CD4-positive, alpha-beta T cell (primary cell): Measurements from ENCODE around the gene UNKL. TPM values are rescaled to one million over a fixed set of nuclear protein-coding genes. Genes with fewer than 3 reads are reported as not detected.

Experiments
- ATAC-seq: fragments of 200-7000 bp; cut with Tn5 transposase; one replicate; pipeline ENCODE4 v1.10.0; 2022; ENCODE audit warnings: mild to moderate bottlenecking; ENCODE audit not compliant: poor library complexity
- CTCF ChIA-PET: fragments of 350-600 bp; sonication (Branson Sonifier 250); formaldehyde crosslinking; loops from one replicate; lab custom pipeline; 2021; ENCODE audit warnings: antibody characterized with exemption, inconsistent platforms; lab: Charles Lee
- POLR2A ChIA-PET: fragments of 350-600 bp; sonication (Branson Sonifier 250); formaldehyde crosslinking; loops from one replicate; lab custom pipeline; 2021; ENCODE audit warnings: antibody characterized with exemption, inconsistent platforms; lab: Charles Lee
- DNase-seq, 14 experiments: peaks; one replicate each; pipeline ENCODE4 v3.0.0-alpha.2; 2013 to 2020; ENCODE audit warnings: mixed read lengths in 2 of 14
- H3K27ac ChIP-seq, 2 donors: one replicate each; pipeline versions ENCODE4 v1.5.1 to v1.7.0; 2013; ENCODE audit warnings: low read length in 2 of 2, low read depth in 1 of 2, mild to moderate bottlenecking in 1 of 2
- H3K27me3 ChIP-seq, 2 experiments: 1 replicate in 1 of 2; 2 replicates in 1 of 2; pipeline versions ENCODE4 v1.6.1 to v1.7.0; 2013; ENCODE audit warnings: low read length in 2 of 2, control low read depth in 1 of 2, mild to moderate bottlenecking in 1 of 2, moderate library complexity in 1 of 2; ENCODE audit not compliant: insufficient read depth in 2 of 2, control insufficient read depth in 1 of 2
- H3K36me3 ChIP-seq: one replicate; pipeline ENCODE4 v1.6.1; 2013; ENCODE audit warnings: low read length, control low read depth; ENCODE audit not compliant: insufficient read depth
- H3K4me1 ChIP-seq: one replicate; pipeline ENCODE4 v1.6.1; 2013; ENCODE audit warnings: low read length, control low read depth; ENCODE audit not compliant: insufficient read depth
- H3K4me3 ChIP-seq: one replicate; pipeline ENCODE4 v1.5.1; 2013; ENCODE audit warnings: mild to moderate bottlenecking, low read length, moderate library complexity
- H3K9me3 ChIP-seq, 2 experiments: 1 replicate in 1 of 2; 2 replicates in 1 of 2; pipeline versions ENCODE4 v1.6.1 to v1.7.0; 2013; ENCODE audit warnings: low read length in 2 of 2, mild to moderate bottlenecking in 2 of 2, control low read depth in 1 of 2, moderate library complexity in 1 of 2; ENCODE audit not compliant: control insufficient read depth in 1 of 2, insufficient read depth in 1 of 2
- H3K27ac Mint-ChIP-seq: one replicate; pipeline ENCODE4 v1.8.0; 2020; ENCODE audit warnings: mixed read lengths
- H3K27me3 Mint-ChIP-seq: one replicate; pipeline ENCODE4 v1.8.0; 2021; ENCODE audit warnings: mixed read lengths
- H3K36me3 Mint-ChIP-seq: one replicate; pipeline ENCODE4 v1.8.0; 2021; ENCODE audit warnings: low read depth, mixed read lengths
- H3K4me1 Mint-ChIP-seq: one replicate; pipeline ENCODE4 v1.8.0; 2021; ENCODE audit warnings: low read depth, mixed read lengths
- H3K4me3 Mint-ChIP-seq: one replicate; pipeline ENCODE4 v1.8.0; 2020; ENCODE audit warnings: mild to moderate bottlenecking, mixed read lengths
- H3K9me3 Mint-ChIP-seq: one replicate; pipeline ENCODE4 v1.8.0; 2020; ENCODE audit warnings: mixed read lengths
- intact Hi-C, 2 experiments: fragments of 100-400 bp; cut with DNase I in 1 of 2; cut with micrococcal nuclease in 1 of 2; formaldehyde crosslinking; loops; one replicate each; pipeline versions ENCODE4 v1.15.1 to v1.9.0; 2023 to 2025; cut with DNase I, micrococcal nuclease
- total RNA-seq, 174 experiments: library from RNA in 2 of 174; stranded (reverse) in 2 of 174; gene quantifications; one replicate each; pipeline ENCODE4 v1.2.3 and lab custom pipeline; 2021 to 2026
- TF ChIP-seq, protein P1 (sequence below): fragments of 200-600 bp; IDR thresholded peaks from one replicate; pipeline ENCODE4 v1.8.0; 2022; ENCODE audit warnings: antibody characterized with exemption, mild to moderate bottlenecking

Gene UNKL
- total RNA-seq, 2 experiments from 2014 or later, result 52.6 to 53.2 TPM

- Histone ChIP-seq H3K4me3 (peak overlapping the region; percentile 39), H3K36me3 (no peaks in the 10 kb centered on the region), H3K27me3 (peaks cover 0 to 5% of the 10 kb centered on the region in 2 experiments), H3K9me3 (no peaks in the 10 kb centered on the region), H3K4me1 (peaks cover 14% of the 10 kb centered on the region), H3K27ac (no peak overlapping the region)
- H3K27ac Mint-ChIP-seq, result no peak overlapping the region
- no peak for DNase-seq
- H3K4me3 Mint-ChIP-seq, result no peak overlapping the region
- ATAC-seq, result no peak
- ChIA-PET CTCF (no interaction called here), POLR2A (interaction anchor here (1.3 kb wide), 1 partner anchor 12 kb away, joined by 9 read pairs; the partner anchor contains the start of gene UQCC4)
- no peaks in the 10 kb centered on the region for H3K4me1 Mint-ChIP-seq
- no peaks in the 10 kb centered on the region for H3K36me3 Mint-ChIP-seq
- H3K27me3 Mint-ChIP-seq, result no peaks in the 10 kb centered on the region
- TF ChIP-seq, protein P1, sequence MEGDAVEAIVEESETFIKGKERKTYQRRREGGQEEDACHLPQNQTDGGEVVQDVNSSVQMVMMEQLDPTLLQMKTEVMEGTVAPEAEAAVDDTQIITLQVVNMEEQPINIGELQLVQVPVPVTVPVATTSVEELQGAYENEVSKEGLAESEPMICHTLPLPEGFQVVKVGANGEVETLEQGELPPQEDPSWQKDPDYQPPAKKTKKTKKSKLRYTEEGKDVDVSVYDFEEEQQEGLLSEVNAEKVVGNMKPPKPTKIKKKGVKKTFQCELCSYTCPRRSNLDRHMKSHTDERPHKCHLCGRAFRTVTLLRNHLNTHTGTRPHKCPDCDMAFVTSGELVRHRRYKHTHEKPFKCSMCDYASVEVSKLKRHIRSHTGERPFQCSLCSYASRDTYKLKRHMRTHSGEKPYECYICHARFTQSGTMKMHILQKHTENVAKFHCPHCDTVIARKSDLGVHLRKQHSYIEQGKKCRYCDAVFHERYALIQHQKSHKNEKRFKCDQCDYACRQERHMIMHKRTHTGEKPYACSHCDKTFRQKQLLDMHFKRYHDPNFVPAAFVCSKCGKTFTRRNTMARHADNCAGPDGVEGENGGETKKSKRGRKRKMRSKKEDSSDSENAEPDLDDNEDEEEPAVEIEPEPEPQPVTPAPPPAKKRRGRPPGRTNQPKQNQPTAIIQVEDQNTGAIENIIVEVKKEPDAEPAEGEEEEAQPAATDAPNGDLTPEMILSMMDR, result no peak
- H3K9me3 Mint-ChIP-seq, result no peaks in the 10 kb centered on the region
- intact Hi-C loops, result no loop called here
Measured at GRCh38 chr16:1433263-1433560, 18.7 kb upstream of the UNKL start.

DNA sequence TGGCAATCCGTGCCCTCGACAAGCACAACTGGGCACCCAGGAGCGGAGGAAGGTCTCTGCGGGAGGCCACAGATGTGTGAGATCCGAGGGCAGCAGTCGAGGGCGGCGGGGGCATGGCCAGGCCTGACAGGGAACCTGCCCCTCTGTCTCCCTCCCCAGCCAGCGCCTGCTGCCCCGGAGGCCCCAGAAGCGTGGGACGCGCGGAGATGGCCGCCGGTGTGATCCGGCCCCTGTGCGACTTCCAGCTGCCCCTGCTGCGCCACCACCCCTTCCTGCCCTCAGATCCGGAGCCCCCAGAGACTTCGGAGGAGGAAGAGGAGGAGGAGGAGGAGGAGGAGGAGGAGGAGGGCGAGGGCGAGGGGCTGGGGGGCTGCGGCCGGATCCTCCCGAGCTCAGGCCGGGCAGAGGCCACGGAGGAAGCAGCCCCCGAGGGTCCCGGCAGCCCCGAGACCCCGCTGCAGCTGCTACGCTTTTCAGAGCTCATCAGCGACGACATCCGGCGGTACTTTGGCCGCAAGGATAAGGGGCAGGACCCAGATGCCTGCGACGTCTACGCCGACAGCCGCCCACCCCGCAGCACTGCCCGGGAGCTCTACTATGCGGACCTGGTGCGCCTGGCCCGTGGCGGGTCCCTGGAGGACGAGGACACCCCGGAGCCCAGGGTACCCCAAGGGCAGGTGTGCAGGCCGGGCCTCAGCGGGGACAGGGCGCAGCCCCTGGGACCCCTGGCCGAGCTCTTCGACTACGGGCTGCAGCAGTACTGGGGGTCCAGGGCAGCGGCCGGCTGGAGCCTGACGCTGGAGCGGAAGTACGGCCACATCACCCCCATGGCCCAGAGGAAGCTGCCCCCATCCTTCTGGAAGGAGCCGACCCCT lies 18.1 kb upstream of the UNKL start:
- H3K27ac ChIP-seq, result no peak overlapping the region

DNA sequence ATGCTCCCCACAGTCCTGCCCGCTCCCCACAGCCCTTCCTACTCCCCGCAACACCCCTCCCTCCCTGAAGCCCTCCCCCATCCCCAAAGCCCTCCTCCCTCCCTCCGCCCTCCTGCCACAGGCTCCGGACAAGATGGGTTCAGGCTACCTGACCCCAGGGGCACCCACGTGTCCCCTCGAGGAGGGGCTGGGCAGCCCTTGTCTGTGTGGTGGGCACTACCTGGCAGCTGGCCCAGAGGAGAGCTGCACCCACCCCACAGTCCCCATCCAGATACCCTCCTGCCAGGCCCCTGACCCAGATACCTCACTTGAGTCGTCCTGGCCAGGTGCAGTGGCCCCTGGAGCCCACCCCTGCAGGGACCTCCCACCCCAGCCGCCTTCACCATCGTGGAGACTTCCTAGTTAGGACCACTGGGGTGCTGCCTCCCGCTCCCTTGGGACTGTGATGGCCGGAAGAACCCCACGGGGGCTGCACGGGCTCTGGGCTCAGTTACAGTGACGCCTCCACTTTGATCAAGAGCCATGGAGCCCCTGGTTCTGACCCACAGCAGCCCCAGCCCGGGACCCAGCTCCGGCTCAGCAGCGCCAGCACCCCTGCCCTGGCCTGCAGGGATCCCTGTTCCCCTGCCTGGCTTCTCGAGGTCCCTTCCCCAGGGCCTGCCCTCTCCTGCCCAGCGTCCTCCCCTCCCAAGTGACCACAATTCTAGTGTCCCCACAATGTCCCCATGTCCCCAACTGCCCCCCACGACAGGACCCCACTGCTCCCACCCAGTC lies 17.2 kb upstream of the UNKL start:
- ATAC-seq (no peak), DNase-seq (no peak)
- Histone ChIP-seq H3K36me3 (no peaks in the 10 kb centered on the region), H3K27ac (no peak overlapping the region), H3K4me1 (peaks cover 14% of the 10 kb centered on the region), H3K27me3 (peaks cover 0 to 5% of the 10 kb centered on the region in 2 experiments), H3K9me3 (no peaks in the 10 kb centered on the region), H3K4me3 (peak overlapping the region; percentile 39)
- POLR2A ChIA-PET, result interaction anchor here (1.3 kb wide), 1 partner anchor 11 kb away, joined by 9 read pairs; the partner anchor contains the start of gene UQCC4
- Mint-ChIP-seq H3K4me1 (no peaks in the 10 kb centered on the region), H3K4me3 (peak overlapping the region; percentile 51), H3K9me3 (no peaks in the 10 kb centered on the region), H3K27ac (no peak overlapping the region), H3K27me3 (no peaks in the 10 kb centered on the region), H3K36me3 (no peaks in the 10 kb centered on the region)
- CTCF ChIA-PET, result no interaction called here
- intact Hi-C loops, result no loop called here
- TF ChIP-seq, protein P1, result no peak

More for the DNA sequence above, 18.1 kb upstream of the UNKL start:
- H3K9me3 ChIP-seq, result no peaks in the 10 kb centered on the region
- H3K27me3 Mint-ChIP-seq, result no peaks in the 10 kb centered on the region
- ChIA-PET POLR2A (interaction anchor here (1.3 kb wide), 1 partner anchor 12 kb away, joined by 9 read pairs; the partner anchor contains the start of gene UQCC4), CTCF (no interaction called here)
- TF ChIP-seq, protein P1, result no peak
- no peak overlapping the region for H3K27ac Mint-ChIP-seq
- intact Hi-C loops, result no loop called here
- H3K4me1 ChIP-seq, result peaks cover 14% of the 10 kb centered on the region
- DNase-seq (peak in 2 of 14 experiments; percentile 12 to 27), ATAC-seq (no peak)
- no peaks in the 10 kb centered on the region for H3K36me3 ChIP-seq
- H3K4me3 ChIP-seq, result peak overlapping the region; percentile 39
- H3K4me1 Mint-ChIP-seq, result no peaks in the 10 kb centered on the region
- no peak overlapping the region for H3K4me3 Mint-ChIP-seq
- H3K27me3 ChIP-seq, result peaks cover 0 to 5% of the 10 kb centered on the region in 2 experiments
- H3K9me3 Mint-ChIP-seq, result no peaks in the 10 kb centered on the region
- H3K36me3 Mint-ChIP-seq, result no peaks in the 10 kb centered on the region
